Suppressor macrophage treated with lipopolysaccharide for 1 hour (primary cell): ENCODE results near the gene AK2.

Source experiments
- DNase-seq, 3 donors: peaks; one replicate each; pipeline ENCODE4 v3.0.0-alpha.2; 2020 to 2022

Gene AK2

GRCh38 chr1:33021567-33022431 is 14.9 kb downstream of the AK2 start:
- no peak for DNase-seq

- DNase-seq, result no peak
Measured at GRCh38 chr1:33018112-33018511, 18.6 kb downstream of the AK2 start.

GRCh38 chr1:33017175-33017574 is 19.5 kb downstream of the AK2 start:
- DNase-seq, result no peak

GRCh38 chr1:33015216-33015615 is 21.5 kb downstream of the AK2 start:
- no peak for DNase-seq

- DNase-seq, result no peak
Measured at GRCh38 chr1:33014464-33015163, 22.1 kb downstream of the AK2 start.

- no peak for DNase-seq
Measured at GRCh38 chr1:33013791-33014190, 22.9 kb downstream of the AK2 start.

- no peak for DNase-seq
Measured at GRCh38 chr1:33012165-33012564, 24.5 kb downstream of the AK2 start.

- DNase-seq, result peak in 2 of 3 donors; percentile 54 to 75
Measured at GRCh38 chr1:33010932-33011731, 25.6 kb downstream of the AK2 start.

GRCh38 chr1:33009561-33009960 is 27.1 kb downstream of the AK2 start:
- no peak for DNase-seq

- no peak for DNase-seq
Measured at GRCh38 chr1:33008051-33008914, 28.4 kb downstream of the AK2 start.

- peak; percentile 79 to 88 (median 85) for DNase-seq
Measured at GRCh38 chr1:33007190-33008050, 29.3 kb downstream of the AK2 start.

GRCh38 chr1:33005838-33006421 is 30.8 kb downstream of the AK2 start:
- DNase-seq, result no peak

- DNase-seq, result peak; percentile 63 to 81 (median 64)
Measured at GRCh38 chr1:33005117-33005837, 31.4 kb downstream of the AK2 start.

- peak; percentile 77 to 96 (median 89) for DNase-seq
Measured at GRCh38 chr1:33004613-33005012, 32.1 kb downstream of the AK2 start.

GRCh38 chr1:33003657-33004056 is 33.0 kb downstream of the AK2 start:
- no peak for DNase-seq

- DNase-seq, result no peak
Measured at GRCh38 chr1:33002006-33002405, 34.7 kb downstream of the AK2 start.

- no peak for DNase-seq
Measured at GRCh38 chr1:33001282-33001681, 35.4 kb downstream of the AK2 start.

GRCh38 chr1:33000427-33001026 is 36.2 kb downstream of the AK2 start:
- no peak for DNase-seq

GRCh38 chr1:32998997-32999396 is 37.7 kb downstream of the AK2 start:
- DNase-seq, result no peak

- peak; percentile 57 to 69 (median 60) for DNase-seq
Measured at GRCh38 chr1:32998064-32998463, 38.6 kb downstream of the AK2 start.
